Measurements from ENCODE around the gene GPATCH8. TPM values are rescaled to one million over a fixed set of nuclear protein-coding genes. Genes with fewer than 3 reads are reported as not detected.

GPATCH8 gene
- polyA plus RNA-seq, 1 donor from 2014 or later: 24.5 TPM

DNA sequence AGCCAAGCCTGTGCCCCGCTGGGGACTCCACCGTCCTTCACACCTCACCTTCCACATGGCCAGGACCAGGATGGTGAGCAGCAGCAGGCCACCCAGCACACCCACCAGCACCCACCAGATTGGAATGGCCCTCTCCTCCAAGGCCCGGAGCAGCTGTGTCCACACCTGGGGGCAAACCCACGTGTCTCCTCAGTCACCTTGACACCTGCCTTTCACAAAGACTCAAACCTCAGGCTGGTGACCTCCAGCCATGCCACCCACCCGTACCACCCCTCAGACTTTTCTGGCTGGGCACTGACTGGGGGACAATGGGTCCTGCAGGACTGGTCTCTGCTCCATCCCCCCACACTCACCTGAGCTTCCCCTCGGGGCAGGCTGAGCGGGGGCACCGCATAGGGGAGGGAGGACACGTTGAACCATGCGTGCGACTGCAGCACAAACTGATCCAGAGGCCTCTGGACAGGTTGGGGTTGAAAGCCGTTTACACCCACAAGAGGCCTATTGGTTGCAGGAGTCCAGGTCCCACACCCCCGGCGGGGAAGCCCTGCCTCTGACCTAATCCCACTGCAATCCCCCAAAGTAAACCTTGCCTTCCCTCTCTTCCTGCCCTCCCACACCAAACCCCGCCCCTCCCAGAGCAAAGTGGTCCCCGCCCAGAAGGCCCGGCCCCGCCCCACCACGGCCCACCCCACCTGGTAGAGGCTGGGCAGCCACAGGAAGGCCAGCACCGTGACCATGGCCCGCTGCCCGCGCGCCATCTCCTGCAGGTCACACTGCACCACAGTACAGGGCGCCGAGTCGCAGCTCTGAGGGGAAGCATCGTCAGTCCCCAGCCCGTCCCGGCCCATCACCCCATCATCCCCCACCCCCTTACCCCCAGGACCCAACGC is 128.7 kb downstream of the GPATCH8 start:
- TF ChIP-seq EZH2 (IDR thresholded peaks at IDR 0.05; ENCODE audit: borderline replicate concordance, insufficient read depth, low read length, poor library complexity, severe bottlenecking): no peak
- TF ChIP-seq, protein P1, sequence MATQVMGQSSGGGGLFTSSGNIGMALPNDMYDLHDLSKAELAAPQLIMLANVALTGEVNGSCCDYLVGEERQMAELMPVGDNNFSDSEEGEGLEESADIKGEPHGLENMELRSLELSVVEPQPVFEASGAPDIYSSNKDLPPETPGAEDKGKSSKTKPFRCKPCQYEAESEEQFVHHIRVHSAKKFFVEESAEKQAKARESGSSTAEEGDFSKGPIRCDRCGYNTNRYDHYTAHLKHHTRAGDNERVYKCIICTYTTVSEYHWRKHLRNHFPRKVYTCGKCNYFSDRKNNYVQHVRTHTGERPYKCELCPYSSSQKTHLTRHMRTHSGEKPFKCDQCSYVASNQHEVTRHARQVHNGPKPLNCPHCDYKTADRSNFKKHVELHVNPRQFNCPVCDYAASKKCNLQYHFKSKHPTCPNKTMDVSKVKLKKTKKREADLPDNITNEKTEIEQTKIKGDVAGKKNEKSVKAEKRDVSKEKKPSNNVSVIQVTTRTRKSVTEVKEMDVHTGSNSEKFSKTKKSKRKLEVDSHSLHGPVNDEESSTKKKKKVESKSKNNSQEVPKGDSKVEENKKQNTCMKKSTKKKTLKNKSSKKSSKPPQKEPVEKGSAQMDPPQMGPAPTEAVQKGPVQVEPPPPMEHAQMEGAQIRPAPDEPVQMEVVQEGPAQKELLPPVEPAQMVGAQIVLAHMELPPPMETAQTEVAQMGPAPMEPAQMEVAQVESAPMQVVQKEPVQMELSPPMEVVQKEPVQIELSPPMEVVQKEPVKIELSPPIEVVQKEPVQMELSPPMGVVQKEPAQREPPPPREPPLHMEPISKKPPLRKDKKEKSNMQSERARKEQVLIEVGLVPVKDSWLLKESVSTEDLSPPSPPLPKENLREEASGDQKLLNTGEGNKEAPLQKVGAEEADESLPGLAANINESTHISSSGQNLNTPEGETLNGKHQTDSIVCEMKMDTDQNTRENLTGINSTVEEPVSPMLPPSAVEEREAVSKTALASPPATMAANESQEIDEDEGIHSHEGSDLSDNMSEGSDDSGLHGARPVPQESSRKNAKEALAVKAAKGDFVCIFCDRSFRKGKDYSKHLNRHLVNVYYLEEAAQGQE (IDR thresholded peaks at IDR 0.05; ENCODE audit: borderline replicate concordance): no peak
- no peak for TF ChIP-seq POLR2AphosphoS5 (IDR thresholded peaks at IDR 0.05)
- TF ChIP-seq SMC3 (conservative IDR thresholded peaks at IDR 0.05; ENCODE audit: poor library complexity): no peak
- no peak for TF ChIP-seq MXI1 (conservative IDR thresholded peaks at IDR 0.05; ENCODE audit: poor library complexity, severe bottlenecking)
- TF ChIP-seq, protein P2, sequence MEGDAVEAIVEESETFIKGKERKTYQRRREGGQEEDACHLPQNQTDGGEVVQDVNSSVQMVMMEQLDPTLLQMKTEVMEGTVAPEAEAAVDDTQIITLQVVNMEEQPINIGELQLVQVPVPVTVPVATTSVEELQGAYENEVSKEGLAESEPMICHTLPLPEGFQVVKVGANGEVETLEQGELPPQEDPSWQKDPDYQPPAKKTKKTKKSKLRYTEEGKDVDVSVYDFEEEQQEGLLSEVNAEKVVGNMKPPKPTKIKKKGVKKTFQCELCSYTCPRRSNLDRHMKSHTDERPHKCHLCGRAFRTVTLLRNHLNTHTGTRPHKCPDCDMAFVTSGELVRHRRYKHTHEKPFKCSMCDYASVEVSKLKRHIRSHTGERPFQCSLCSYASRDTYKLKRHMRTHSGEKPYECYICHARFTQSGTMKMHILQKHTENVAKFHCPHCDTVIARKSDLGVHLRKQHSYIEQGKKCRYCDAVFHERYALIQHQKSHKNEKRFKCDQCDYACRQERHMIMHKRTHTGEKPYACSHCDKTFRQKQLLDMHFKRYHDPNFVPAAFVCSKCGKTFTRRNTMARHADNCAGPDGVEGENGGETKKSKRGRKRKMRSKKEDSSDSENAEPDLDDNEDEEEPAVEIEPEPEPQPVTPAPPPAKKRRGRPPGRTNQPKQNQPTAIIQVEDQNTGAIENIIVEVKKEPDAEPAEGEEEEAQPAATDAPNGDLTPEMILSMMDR (IDR thresholded peaks at IDR 0.05; ENCODE audit: poor library complexity, severe bottlenecking): no peak
- no peak for TF ChIP-seq TAF1 (IDR thresholded peaks at IDR 0.05; ENCODE audit: low read depth)
- no peak for TF ChIP-seq RAD21 (conservative IDR thresholded peaks at IDR 0.05)
- TF ChIP-seq EP300 (conservative IDR thresholded peaks at IDR 0.05; ENCODE audit: poor library complexity, severe bottlenecking): no peak
- Histone ChIP-seq H3K4me2 (ENCODE audit: low read length) (no peak overlapping the region), H3F3A (ENCODE audit: insufficient read depth, low read length, poor library complexity, severe bottlenecking) (no peaks in the 10 kb centered on the region), H3K9me2 (ENCODE audit: insufficient read depth, low read length) (no peaks in the 10 kb centered on the region), H4K20me1 (ENCODE audit: insufficient read depth) (no peaks in the 10 kb centered on the region), H3K36me3 (ENCODE audit: insufficient read depth, low read length) (no peaks in the 10 kb centered on the region), H3K27ac (ENCODE audit: low read length) (no peak overlapping the region), H3K9me3 (ENCODE audit: low read length) (no peaks in the 10 kb centered on the region), H3K27me3 (ENCODE audit: insufficient read depth, low read depth, low read length) (no peaks in the 10 kb centered on the region), H3K79me2 (replicated peaks; ENCODE audit: insufficient read depth, low read length) (no peaks in the 10 kb centered on the region), H3K4me3 (ENCODE audit: low read length) (no peak overlapping the region), H2AFZ (ENCODE audit: low read depth, low read length) (no peak overlapping the region), H3K9ac (ENCODE audit: low read length) (no peak overlapping the region)

DNA sequence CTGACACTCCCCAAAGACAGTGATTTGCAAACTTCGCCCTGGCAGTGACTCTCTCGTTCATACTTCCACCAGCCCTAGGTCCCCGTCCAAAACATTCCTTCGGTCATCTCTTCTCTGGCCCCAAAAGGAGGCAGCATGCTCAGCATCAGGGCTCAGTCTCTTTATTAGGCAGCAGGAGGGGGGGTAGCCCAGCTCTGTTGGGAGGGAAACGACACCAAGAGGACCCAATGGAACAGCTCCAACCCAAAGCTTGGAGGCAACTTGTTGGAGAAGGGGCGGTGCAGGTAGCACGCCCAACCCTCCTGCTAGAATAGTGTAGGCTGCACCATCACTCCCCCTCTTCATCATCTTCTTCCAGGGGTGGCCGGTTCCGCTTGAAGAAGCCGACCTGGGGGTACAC is 131.2 kb downstream of the GPATCH8 start:
- no peaks in the 10 kb centered on the region for H3F3A ChIP-seq (ENCODE audit: insufficient read depth, low read length, poor library complexity, severe bottlenecking)
- H2AFZ ChIP-seq (ENCODE audit: low read depth, low read length): no peak overlapping the region
- H3K9me2 ChIP-seq (ENCODE audit: insufficient read depth, low read length): no peaks in the 10 kb centered on the region
- H4K20me1 ChIP-seq (ENCODE audit: insufficient read depth): no peaks in the 10 kb centered on the region
- no peaks in the 10 kb centered on the region for H3K36me3 ChIP-seq (ENCODE audit: insufficient read depth, low read length)
- H3K4me2 ChIP-seq (ENCODE audit: low read length): no peak overlapping the region
- H3K27me3 ChIP-seq (ENCODE audit: insufficient read depth, low read depth, low read length): no peaks in the 10 kb centered on the region
- no peaks in the 10 kb centered on the region for H3K79me2 ChIP-seq (replicated peaks; ENCODE audit: insufficient read depth, low read length)
- TF ChIP-seq SMC3 (conservative IDR thresholded peaks at IDR 0.05; ENCODE audit: poor library complexity) (no peak), POLR2AphosphoS5 (IDR thresholded peaks at IDR 0.05) (no peak), TAF1 (IDR thresholded peaks at IDR 0.05; ENCODE audit: low read depth) (no peak), MXI1 (conservative IDR thresholded peaks at IDR 0.05; ENCODE audit: poor library complexity, severe bottlenecking) (no peak), RAD21 (conservative IDR thresholded peaks at IDR 0.05) (no peak), EZH2 (IDR thresholded peaks at IDR 0.05; ENCODE audit: borderline replicate concordance, insufficient read depth, low read length, poor library complexity, severe bottlenecking) (no peak), EP300 (conservative IDR thresholded peaks at IDR 0.05; ENCODE audit: poor library complexity, severe bottlenecking) (no peak)
- TF ChIP-seq, protein P1 (IDR thresholded peaks at IDR 0.05; ENCODE audit: borderline replicate concordance): no peak
- TF ChIP-seq, protein P2 (IDR thresholded peaks at IDR 0.05; ENCODE audit: poor library complexity, severe bottlenecking): no peak
- H3K4me3 ChIP-seq (ENCODE audit: low read length): no peak overlapping the region
- H3K9me3 ChIP-seq (ENCODE audit: low read length): no peaks in the 10 kb centered on the region
- H3K27ac ChIP-seq (ENCODE audit: low read length): no peak overlapping the region
- H3K9ac ChIP-seq (ENCODE audit: low read length): no peak overlapping the region

Measured in neural cell (in vitro differentiated cells).